HEK293 (cell line): ENCODE measurements around the gene NMNAT3.

Source experiments
- OSR2 ChIP-seq: fragments of 450-650 bp; formaldehyde crosslinking; IDR thresholded peaks from 2 replicates; pipeline ENCODE4 v1.5.1; 2016; ENCODE audit warnings: missing biosample characterization, missing genetic modification characterization
- YY1 ChIP-seq: fragments of 450-650 bp; formaldehyde crosslinking; IDR thresholded peaks from 2 replicates; pipeline ENCODE4 v1.5.1; 2018; ENCODE audit warnings: missing biosample characterization, missing genetic modification characterization
- ZNF274 ChIP-seq, 2 experiments: fragments of 200-500 bp in 1 of 2; fragments of 450-650 bp in 1 of 2; sonication (Bioruptor generic) in 1 of 2; formaldehyde crosslinking in 1 of 2; IDR thresholded peaks; 2 replicates each; pipeline versions ENCODE4 v1.5.1 to v1.6.1; 2014 to 2016; ENCODE audit warnings: borderline replicate concordance in 1 of 2, inconsistent platforms in 1 of 2, low read length in 1 of 2, missing biosample characterization in 1 of 2, missing genetic modification characterization in 1 of 2
- ZNF785 ChIP-seq: fragments of 450-650 bp; formaldehyde crosslinking; IDR thresholded peaks from 2 replicates; pipeline ENCODE4 v1.5.1; 2016; ENCODE audit warnings: missing biosample characterization, missing genetic modification characterization
- ZNF843 ChIP-seq: fragments of 450-650 bp; formaldehyde crosslinking; IDR thresholded peaks from 2 replicates; pipeline ENCODE4 v1.5.1; 2016; ENCODE audit warnings: missing biosample characterization, missing genetic modification characterization
- ZSCAN30 ChIP-seq: fragments of 450-650 bp; IDR thresholded peaks from 2 replicates; pipeline ENCODE4 v1.5.1; 2018; ENCODE audit warnings: missing biosample characterization, mild to moderate bottlenecking, missing genetic modification characterization, moderate library complexity
- TF ChIP-seq, protein P1 (sequence below): fragments of 450-650 bp; formaldehyde crosslinking; IDR thresholded peaks from 2 replicates; pipeline ENCODE4 v1.5.1; 2016; ENCODE audit warnings: missing biosample characterization, missing genetic modification characterization
- TF ChIP-seq, protein P2 (sequence below): fragments of 450-650 bp; formaldehyde crosslinking; IDR thresholded peaks from 2 replicates; pipeline ENCODE4 v1.5.1; 2016; ENCODE audit warnings: missing biosample characterization, missing genetic modification characterization
- TF ChIP-seq, protein P3 (sequence below): fragments of 450-650 bp; formaldehyde crosslinking; IDR thresholded peaks from 2 replicates; pipeline ENCODE4 v1.5.1; 2016; ENCODE audit warnings: missing biosample characterization, missing genetic modification characterization
- TF ChIP-seq, protein P4 (sequence below): fragments of 450-650 bp; formaldehyde crosslinking; IDR thresholded peaks from 2 replicates; pipeline ENCODE4 v1.5.1; 2016; ENCODE audit warnings: missing biosample characterization, missing genetic modification characterization

DNA sequence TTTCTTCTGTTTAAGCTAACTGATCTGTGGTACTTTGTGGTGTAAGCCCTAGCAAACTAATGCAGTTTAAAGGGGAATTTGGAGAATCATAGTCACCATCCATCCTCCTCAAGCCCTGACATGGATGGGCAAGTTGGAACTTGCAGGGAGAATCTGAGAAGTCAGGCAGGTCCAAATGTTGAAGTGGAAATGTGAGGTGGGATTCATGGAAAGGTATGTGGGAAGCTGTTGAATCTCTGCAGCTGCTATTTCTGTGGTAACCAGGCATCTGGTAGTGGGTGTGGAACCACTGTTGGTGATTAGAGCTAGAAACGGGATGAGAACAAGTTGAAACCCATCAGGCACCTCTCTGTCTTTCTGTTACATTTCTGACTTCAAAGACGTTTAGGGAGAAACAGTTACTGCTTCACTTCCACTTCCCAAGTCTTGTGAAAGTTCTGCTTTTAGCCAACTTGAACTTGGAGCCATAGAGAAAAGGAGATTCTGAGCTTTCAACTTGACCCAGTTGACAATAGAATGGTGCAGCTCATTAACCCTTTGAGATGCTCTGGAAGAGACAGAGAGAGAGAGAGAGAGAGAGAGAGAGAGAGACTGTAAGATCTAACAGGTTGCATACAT is 38.1 kb upstream of the NMNAT3 start:
- TF ChIP-seq OSR2 (tag by site-specific recombination) (no peak), ZNF785 (no peak), ZSCAN30 (tag by site-specific recombination) (no peak), YY1 (tag by site-specific recombination) (no peak), ZNF843 (tag by site-specific recombination) (no peak), ZNF274 (IDR thresholded peaks at IDR 0.05; ENCODE audit: low read length) (no peak), ZNF274 (tag by site-specific recombination; IDR thresholded peaks at IDR 0.05; ENCODE audit: borderline replicate concordance) (no peak)
- TF ChIP-seq, protein P1, sequence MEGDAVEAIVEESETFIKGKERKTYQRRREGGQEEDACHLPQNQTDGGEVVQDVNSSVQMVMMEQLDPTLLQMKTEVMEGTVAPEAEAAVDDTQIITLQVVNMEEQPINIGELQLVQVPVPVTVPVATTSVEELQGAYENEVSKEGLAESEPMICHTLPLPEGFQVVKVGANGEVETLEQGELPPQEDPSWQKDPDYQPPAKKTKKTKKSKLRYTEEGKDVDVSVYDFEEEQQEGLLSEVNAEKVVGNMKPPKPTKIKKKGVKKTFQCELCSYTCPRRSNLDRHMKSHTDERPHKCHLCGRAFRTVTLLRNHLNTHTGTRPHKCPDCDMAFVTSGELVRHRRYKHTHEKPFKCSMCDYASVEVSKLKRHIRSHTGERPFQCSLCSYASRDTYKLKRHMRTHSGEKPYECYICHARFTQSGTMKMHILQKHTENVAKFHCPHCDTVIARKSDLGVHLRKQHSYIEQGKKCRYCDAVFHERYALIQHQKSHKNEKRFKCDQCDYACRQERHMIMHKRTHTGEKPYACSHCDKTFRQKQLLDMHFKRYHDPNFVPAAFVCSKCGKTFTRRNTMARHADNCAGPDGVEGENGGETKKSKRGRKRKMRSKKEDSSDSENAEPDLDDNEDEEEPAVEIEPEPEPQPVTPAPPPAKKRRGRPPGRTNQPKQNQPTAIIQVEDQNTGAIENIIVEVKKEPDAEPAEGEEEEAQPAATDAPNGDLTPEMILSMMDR (tag by site-specific recombination) = no peak
- TF ChIP-seq, protein P2, sequence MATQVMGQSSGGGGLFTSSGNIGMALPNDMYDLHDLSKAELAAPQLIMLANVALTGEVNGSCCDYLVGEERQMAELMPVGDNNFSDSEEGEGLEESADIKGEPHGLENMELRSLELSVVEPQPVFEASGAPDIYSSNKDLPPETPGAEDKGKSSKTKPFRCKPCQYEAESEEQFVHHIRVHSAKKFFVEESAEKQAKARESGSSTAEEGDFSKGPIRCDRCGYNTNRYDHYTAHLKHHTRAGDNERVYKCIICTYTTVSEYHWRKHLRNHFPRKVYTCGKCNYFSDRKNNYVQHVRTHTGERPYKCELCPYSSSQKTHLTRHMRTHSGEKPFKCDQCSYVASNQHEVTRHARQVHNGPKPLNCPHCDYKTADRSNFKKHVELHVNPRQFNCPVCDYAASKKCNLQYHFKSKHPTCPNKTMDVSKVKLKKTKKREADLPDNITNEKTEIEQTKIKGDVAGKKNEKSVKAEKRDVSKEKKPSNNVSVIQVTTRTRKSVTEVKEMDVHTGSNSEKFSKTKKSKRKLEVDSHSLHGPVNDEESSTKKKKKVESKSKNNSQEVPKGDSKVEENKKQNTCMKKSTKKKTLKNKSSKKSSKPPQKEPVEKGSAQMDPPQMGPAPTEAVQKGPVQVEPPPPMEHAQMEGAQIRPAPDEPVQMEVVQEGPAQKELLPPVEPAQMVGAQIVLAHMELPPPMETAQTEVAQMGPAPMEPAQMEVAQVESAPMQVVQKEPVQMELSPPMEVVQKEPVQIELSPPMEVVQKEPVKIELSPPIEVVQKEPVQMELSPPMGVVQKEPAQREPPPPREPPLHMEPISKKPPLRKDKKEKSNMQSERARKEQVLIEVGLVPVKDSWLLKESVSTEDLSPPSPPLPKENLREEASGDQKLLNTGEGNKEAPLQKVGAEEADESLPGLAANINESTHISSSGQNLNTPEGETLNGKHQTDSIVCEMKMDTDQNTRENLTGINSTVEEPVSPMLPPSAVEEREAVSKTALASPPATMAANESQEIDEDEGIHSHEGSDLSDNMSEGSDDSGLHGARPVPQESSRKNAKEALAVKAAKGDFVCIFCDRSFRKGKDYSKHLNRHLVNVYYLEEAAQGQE = no peak
- TF ChIP-seq, protein P3, sequence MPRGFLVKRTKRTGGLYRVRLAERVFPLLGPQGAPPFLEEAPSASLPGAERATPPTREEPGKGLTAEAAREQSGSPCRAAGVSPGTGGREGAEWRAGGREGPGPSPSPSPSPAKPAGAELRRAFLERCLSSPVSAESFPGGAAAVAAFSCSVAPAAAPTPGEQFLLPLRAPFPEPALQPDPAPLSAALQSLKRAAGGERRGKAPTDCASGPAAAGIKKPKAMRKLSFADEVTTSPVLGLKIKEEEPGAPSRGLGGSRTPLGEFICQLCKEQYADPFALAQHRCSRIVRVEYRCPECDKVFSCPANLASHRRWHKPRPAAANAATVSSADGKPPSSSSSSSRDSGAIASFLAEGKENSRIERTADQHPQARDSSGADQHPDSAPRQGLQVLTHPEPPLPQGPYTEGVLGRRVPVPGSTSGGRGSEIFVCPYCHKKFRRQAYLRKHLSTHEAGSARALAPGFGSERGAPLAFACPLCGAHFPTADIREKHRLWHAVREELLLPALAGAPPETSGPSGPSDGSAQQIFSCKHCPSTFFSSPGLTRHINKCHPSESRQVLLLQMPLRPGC (tag by site-specific recombination) = no peak
- TF ChIP-seq, protein P4, sequence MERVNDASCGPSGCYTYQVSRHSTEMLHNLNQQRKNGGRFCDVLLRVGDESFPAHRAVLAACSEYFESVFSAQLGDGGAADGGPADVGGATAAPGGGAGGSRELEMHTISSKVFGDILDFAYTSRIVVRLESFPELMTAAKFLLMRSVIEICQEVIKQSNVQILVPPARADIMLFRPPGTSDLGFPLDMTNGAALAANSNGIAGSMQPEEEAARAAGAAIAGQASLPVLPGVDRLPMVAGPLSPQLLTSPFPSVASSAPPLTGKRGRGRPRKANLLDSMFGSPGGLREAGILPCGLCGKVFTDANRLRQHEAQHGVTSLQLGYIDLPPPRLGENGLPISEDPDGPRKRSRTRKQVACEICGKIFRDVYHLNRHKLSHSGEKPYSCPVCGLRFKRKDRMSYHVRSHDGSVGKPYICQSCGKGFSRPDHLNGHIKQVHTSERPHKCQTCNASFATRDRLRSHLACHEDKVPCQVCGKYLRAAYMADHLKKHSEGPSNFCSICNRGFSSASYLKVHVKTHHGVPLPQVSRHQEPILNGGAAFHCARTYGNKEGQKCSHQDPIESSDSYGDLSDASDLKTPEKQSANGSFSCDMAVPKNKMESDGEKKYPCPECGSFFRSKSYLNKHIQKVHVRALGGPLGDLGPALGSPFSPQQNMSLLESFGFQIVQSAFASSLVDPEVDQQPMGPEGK (tag by site-specific recombination) = no peak
